GM12873 (cell line): Measurements from ENCODE around the gene CDH26.

Source experiments
- CTCF ChIP-seq: IDR thresholded peaks from 2 replicates; pipeline ENCODE4 v1.5.1; 2012; ENCODE audit warnings: low read depth, mild to moderate bottlenecking, moderate library complexity, low read length, control low read depth; ENCODE audit not compliant: insufficient read depth; ENCODE audit errors: missing control alignments

Gene CDH26

GRCh38 chr20:60062431-60063047 lies 104.3 kb downstream of the CDH26 start:
- no peak for TF ChIP-seq CTCF

GRCh38 chr20:60063048-60063451 lies 104.8 kb downstream of the CDH26 start:
- no peak for TF ChIP-seq CTCF

GRCh38 chr20:60063739-60064380 lies 105.6 kb downstream of the CDH26 start:
- no peak for TF ChIP-seq CTCF
